Lower leg skin (tissue), 4 donors: ENCODE data around the gene CBX4. TPM values are rescaled to one million over a fixed set of nuclear protein-coding genes. Genes with fewer than 3 reads are reported as not detected.

Experiments used
- DNase-seq, 2 donors: peaks; one replicate each; pipeline ENCODE4 v3.0.0-alpha.2; 2019; ENCODE audit warnings: low spot score in 2 of 2
- H3K4me3 ChIP-seq: fragments of 200-600 bp; sonication (generic); 2 replicates; pipeline ENCODE4 v1.5.1; 2017; ENCODE audit warnings: mild to moderate bottlenecking, low read depth; ENCODE audit not compliant: poor library complexity, severe bottlenecking
- POLR2A ChIP-seq, 2 donors: fragments of 450-650 bp; IDR thresholded peaks; one replicate each; pipeline ENCODE4 v1.6.1; 2016 to 2017; ENCODE audit warnings: antibody characterized with exemption in 2 of 2, mild to moderate bottlenecking in 1 of 2, moderate library complexity in 1 of 2
- WGBS, 2 donors: methylation state at CpG; one replicate each; pipeline ENCODE4 v1.1.5; 2018; 5-methylcytosine and 5-hydroxymethylcytosine counted together
- intact Hi-C: fragments of 100-400 bp; cut with DNase I; formaldehyde crosslinking; loops from one replicate; pipeline ENCODE4 v1.15.0; 2023; ENCODE audit warnings: low total_unique reads
- total RNA-seq, 4 donors: library from RNA; depleted of rRNA; stranded (reverse); fragments of >200 nt; gene quantifications; one replicate each; pipeline ENCODE4 v1.1.0, GENCODE V29; 2016
- TF ChIP-seq, protein P1 (sequence below), 3 donors: fragments of 450-650 bp; IDR thresholded peaks; one replicate each; pipeline ENCODE4 v1.5.1; 2016; ENCODE audit warnings: antibody characterized with exemption in 3 of 3, mild to moderate bottlenecking in 3 of 3, moderate library complexity in 2 of 3

Gene CBX4
- total RNA-seq, 4 donors from 2014 or later: 30.2 to 35.6 (median 32.2) TPM

DNA sequence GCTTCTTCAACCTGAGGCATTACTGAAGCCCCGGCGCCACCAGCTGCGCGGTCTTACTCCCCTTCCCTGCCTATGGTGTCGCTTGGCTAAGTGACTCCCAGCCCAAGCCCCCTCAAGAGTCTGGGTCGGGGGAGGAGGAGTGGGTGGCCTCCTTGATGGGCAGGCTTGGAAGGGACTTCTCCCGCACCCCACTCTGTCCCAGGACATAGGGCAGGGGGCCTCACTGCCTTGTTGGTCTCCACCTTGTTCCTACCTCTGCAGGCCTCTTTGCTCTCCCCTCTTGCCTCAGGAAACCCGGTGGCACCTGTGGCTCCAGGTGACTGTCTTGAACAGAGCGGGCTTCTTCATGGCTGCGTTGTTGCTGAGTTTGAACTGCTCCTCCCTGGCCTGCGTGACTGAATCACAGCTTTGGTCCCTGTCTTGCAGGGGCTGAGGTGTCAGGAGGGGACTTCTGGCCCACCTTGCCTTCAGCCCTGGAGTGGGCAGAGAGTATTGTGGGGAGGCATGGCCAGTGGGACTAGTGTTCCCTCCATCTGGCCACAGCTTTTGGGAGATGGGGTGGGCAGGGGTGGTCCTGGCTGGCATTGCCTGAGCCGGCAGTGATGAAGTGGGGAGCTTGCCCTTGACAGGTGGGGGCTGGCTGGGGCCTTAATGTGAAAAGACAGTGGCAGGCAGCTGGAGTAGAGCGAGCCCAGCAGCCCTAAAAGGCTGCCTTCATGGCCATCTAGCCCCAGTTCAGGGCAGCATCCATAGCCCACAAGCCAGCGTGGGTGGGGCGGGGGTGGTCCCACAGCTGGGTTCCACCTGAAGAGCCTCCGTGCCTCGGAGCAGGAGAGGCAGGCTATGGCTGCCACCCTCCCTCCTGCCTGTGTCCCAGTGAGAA lies 54.0 kb downstream of the CBX4 start:
- DNase-seq: no peak
- intact Hi-C loops: no loop called here
- TF ChIP-seq POLR2A (IDR thresholded peaks at IDR 0.05): no peak
- TF ChIP-seq, protein P1, sequence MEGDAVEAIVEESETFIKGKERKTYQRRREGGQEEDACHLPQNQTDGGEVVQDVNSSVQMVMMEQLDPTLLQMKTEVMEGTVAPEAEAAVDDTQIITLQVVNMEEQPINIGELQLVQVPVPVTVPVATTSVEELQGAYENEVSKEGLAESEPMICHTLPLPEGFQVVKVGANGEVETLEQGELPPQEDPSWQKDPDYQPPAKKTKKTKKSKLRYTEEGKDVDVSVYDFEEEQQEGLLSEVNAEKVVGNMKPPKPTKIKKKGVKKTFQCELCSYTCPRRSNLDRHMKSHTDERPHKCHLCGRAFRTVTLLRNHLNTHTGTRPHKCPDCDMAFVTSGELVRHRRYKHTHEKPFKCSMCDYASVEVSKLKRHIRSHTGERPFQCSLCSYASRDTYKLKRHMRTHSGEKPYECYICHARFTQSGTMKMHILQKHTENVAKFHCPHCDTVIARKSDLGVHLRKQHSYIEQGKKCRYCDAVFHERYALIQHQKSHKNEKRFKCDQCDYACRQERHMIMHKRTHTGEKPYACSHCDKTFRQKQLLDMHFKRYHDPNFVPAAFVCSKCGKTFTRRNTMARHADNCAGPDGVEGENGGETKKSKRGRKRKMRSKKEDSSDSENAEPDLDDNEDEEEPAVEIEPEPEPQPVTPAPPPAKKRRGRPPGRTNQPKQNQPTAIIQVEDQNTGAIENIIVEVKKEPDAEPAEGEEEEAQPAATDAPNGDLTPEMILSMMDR (IDR thresholded peaks at IDR 0.05): no peak
- no peak overlapping the region for H3K4me3 ChIP-seq
- WGBS, 2 donors: 91 to 96% methylated on average over 17 of the region's 17 CpGs

DNA sequence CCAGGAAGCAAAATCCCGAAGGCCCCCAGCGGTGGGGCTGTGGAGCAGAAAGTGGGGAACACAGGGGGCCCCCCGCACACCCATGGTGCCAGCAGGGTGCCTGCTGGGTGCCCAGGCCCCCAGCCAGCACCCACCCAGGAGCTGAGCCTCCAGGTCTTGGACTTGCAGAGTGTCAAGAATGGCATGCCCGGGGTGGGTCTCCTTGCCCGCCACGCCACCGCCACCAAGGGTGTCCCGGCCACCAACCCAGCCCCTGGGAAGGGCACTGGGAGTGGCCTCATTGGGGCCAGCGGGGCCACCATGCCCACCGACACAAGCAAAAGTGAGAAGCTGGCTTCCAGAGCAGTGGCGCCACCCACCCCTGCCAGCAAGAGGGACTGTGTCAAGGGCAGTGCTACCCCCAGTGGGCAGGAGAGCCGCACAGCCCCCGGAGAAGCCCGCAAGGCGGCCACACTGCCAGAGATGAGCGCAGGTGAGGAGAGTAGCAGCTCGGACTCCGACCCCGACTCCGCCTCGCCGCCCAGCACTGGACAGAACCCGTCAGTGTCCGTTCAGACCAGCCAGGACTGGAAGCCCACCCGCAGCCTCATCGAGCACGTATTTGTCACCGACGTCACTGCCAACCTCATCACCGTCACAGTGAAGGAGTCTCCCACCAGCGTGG lies 54.8 kb downstream of the CBX4 start:
- intact Hi-C loops: no loop called here

DNA sequence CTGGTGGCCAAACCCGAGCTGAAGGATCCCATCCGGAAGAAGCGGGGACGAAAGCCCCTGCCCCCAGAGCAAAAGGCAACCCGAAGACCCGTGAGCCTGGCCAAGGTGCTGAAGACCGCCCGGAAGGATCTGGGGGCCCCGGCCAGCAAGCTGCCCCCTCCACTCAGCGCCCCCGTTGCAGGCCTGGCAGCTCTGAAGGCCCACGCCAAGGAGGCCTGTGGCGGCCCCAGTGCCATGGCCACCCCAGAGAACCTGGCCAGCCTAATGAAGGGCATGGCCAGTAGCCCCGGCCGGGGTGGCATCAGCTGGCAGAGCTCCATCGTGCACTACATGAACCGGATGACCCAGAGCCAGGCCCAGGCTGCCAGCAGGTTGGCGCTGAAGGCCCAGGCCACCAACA lies 55.3 kb downstream of the CBX4 start:
- DNase-seq: no peak
- 93 to 94% methylated on average over 18 of the region's 18 CpGs for WGBS, 2 donors
- TF ChIP-seq, protein P1 (IDR thresholded peaks at IDR 0.05): no peak
- no peak for TF ChIP-seq POLR2A (IDR thresholded peaks at IDR 0.05)
- H3K4me3 ChIP-seq: no peak overlapping the region
- intact Hi-C loops: no loop called here

More for the DNA sequence above, 54.8 kb downstream of the CBX4 start:
- DNase-seq: no peak
- TF ChIP-seq POLR2A (IDR thresholded peaks at IDR 0.05): no peak
- TF ChIP-seq, protein P1 (IDR thresholded peaks at IDR 0.05): no peak
- H3K4me3 ChIP-seq: no peak overlapping the region
- 89 to 95% methylated on average over 21 to 24 of the region's 31 CpGs for WGBS, 2 donors

Other genes with a start within 250 kb of the CBX4 start
- gene RBFOX3, start 228.4 kb downstream of the CBX4 start, total RNA-seq: not detected
- not detected for gene ENPP7, start 108.5 kb downstream of the CBX4 start, total RNA-seq
- 1 to 10 TPM; 1.9 to 3.8 (median 3.1) TPM for gene CBX2, start 61.3 kb downstream of the CBX4 start, total RNA-seq
- gene CBX8, start 42.4 kb downstream of the CBX4 start, total RNA-seq: 1 to 10 TPM; 1.9 to 4.7 (median 4.2) TPM
- 10 to 100 TPM in 3 of 4 donors, 1 to 10 TPM in 1; 9.1 to 28.0 (median 22.3) TPM for gene TBC1D16, start 196.4 kb upstream of the CBX4 start, total RNA-seq
- gene CCDC40, start 197.2 kb upstream of the CBX4 start, total RNA-seq: 1 to 10 TPM; 1.2 to 5.8 (median 2.1) TPM